Fibroblast of peridontal ligament (primary cell): ENCODE results near the gene AMBRA1.
A peak's percentile ranks its signal among the peaks of the same experiment; 100 is the strongest.

Source experiments
- DNase-seq: peaks from one replicate; pipeline ENCODE4 v3.0.0-alpha.2; 2010; ENCODE audit errors: extremely low read depth

The AMBRA1 gene, protein sequence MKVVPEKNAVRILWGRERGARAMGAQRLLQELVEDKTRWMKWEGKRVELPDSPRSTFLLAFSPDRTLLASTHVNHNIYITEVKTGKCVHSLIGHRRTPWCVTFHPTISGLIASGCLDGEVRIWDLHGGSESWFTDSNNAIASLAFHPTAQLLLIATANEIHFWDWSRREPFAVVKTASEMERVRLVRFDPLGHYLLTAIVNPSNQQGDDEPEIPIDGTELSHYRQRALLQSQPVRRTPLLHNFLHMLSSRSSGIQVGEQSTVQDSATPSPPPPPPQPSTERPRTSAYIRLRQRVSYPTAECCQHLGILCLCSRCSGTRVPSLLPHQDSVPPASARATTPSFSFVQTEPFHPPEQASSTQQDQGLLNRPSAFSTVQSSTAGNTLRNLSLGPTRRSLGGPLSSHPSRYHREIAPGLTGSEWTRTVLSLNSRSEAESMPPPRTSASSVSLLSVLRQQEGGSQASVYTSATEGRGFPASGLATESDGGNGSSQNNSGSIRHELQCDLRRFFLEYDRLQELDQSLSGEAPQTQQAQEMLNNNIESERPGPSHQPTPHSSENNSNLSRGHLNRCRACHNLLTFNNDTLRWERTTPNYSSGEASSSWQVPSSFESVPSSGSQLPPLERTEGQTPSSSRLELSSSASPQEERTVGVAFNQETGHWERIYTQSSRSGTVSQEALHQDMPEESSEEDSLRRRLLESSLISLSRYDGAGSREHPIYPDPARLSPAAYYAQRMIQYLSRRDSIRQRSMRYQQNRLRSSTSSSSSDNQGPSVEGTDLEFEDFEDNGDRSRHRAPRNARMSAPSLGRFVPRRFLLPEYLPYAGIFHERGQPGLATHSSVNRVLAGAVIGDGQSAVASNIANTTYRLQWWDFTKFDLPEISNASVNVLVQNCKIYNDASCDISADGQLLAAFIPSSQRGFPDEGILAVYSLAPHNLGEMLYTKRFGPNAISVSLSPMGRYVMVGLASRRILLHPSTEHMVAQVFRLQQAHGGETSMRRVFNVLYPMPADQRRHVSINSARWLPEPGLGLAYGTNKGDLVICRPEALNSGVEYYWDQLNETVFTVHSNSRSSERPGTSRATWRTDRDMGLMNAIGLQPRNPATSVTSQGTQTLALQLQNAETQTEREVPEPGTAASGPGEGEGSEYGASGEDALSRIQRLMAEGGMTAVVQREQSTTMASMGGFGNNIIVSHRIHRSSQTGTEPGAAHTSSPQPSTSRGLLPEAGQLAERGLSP (N-terminal part only)

DNA sequence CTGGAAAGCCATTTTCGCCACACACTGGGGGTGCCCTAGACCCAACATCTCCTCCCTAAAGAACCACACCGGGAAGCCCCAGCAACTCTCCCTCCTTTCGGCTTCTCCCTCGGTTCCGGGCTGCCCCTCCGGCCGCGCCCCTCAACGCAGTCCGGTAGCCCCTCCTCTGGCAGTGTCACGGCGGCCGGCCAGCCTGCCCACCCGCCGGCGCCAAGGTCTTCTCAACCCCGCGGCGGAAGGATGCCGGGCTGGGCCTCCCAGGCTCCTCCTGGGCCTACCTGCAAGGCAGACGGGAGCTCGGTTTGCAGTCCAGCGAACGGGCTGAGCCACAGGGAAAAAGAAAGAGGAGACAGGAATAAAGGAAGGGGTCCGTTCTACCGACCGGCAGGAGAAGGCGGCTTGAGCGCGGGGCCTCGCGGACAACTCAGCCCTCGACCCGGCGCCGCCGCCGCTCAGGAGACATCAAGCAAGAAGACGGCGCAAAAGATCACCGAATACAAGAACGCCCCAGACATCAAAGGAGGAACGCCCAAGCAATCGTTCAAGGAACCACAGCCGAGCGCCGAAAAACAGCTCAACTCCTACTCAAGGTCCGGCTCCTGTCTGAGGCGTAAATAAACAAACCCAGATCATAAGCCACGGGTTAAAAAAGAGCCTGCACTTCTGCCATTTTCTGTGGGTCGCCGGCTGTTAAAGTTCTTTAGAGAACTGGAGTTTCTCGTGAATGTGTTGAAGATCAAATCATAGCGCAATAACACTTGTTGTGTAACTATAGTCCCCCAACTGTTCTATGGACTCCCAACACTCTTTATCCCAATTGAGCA lies at the start of gene AMBRA1:
AMBRA1 (minus strand) TSS at position 474 of the 824 bp plus-strand sequence. CDS start 45,643 bp downstream, outside the sequence.
- peak; percentile 95 for DNase-seq

DNA sequence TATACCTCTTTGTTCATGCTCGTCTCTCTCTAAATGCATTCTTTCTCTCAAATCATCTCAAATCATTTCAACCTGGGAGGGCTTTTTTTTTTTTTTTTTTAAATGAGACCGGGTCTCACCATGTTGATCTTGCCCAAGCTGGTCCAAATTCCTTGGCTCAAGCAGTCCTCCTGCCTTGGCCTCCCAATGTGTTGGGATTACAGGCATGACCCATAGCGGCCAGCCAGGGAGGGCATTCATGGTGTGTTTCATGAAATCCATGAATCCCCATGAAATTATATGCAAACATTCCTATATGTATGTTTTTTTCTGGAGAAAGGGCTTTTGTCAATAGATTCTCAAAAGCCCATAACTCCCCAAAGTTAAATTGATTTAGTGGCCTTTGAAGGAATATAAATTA lies 49.7 kb upstream of the AMBRA1 start:
- DNase-seq = no peak

- no peak for DNase-seq
Observed at GRCh38 chr11:46642627-46643335, 49.0 kb upstream of the AMBRA1 start.

DNA sequence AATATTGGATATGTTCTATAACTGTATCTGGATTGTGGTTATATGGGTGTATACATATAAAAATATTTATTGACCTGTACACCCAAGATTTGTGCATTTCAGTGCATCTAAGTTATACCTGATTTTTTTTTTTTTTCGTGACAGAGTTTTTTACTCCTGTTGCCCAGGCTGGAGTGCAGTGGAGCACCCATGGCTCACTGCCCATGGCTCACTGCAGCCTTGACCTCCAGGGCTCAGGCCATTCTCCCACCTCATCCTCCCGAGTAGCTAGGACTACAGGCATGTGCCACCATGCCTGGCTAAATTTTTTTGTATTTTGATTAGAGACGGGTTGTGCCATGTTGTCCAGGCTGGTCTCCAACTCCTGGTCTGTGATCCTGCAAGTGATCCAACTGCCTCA lies 47.8 kb upstream of the AMBRA1 start:
- DNase-seq = no peak

- no peak for DNase-seq
Observed at GRCh38 chr11:46640036-46640788, 46.4 kb upstream of the AMBRA1 start.

- DNase-seq = no peak
Observed at GRCh38 chr11:46639197-46639839, 45.5 kb upstream of the AMBRA1 start.

- no peak for DNase-seq
Observed at GRCh38 chr11:46637546-46637945, 43.7 kb upstream of the AMBRA1 start.

DNA sequence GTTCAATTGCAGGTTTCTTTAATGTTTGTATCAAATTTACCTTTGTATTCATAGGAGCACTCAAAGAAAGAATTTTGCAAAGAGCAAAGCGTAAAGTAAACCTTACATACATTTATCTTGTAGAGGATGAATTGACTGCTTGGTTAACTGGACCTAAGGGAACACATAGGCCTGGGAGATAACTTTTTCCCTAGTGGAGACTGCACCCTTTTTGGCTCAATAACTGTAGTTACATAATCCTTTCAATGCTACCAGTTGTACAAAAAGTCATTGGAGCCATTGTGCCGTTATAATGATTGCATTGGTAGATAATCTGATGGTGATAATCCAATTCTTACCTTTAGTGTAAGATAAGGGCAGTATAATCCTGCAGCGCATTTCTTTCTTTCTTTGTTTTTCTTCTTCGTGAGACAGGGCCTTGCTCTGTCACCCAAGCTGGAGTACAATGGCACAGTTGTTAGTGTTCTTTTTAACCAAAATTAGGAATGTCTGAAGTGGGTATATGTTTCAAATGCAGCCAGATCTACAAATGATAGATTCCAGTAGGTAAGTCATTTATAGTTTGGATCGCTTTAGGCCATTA lies 41.8 kb upstream of the AMBRA1 start:
- no peak for DNase-seq

DNA sequence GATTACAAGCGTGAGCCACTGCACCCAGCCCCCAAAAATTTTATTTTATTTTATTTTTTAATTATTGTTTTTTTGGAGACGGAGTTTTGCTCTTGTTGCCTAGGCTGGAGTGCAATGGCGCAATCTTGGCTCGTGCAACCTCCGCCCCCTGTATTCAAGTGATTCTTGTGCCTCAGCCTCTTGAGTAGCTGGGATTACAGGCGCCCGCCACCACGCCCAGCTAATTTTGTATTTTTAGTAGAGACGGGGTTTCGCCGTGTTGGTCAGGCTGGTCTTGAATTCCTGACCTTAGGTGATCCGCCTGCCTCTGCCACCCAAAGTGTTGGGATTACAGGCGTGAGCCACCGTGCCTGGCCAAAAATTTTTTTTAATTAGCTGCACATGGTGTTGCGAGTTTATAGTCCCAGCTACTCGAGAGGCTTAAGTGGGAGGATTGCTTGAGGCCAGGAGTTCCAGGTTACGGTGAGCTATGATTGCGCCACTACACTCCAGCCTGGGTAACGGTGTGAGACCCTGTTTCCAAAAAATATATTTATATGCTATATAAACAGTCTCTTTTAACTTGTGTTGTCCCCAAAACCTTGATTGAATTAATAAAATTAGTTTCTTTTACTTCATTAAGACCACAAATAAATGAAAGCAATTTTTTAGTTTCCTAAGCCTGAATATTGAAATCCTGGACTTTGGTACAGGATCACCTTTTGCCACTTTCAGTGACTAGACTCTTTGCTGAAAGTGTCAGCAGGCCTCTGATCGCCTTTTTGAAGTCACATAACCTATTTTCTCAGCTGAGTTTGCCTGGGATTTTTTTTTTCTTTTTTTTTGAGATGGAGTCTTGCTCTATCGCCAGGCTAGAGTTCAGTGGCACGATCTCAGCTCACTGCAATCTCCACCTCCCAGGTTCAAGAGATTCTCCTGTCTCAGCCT lies 39.7 kb upstream of the AMBRA1 start:
- no peak for DNase-seq

DNA sequence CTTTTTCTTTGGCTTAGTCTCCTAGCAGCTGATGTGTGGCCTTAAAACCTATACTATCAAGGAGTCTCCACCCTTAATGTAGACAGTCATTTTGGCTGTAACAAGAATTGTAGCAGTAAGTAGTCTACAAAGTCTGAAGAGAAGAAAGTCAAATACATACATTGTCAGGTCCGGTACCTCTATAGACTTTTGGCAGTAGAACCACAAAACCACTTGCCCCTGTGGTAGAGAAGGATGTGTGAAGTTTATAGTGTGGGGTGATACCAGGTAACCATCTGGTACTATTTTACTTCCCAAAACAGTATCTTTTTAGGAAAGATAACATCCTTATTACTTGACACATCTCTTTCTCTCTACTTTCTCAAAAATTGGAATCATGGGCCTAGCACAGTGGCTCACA lies 38.7 kb upstream of the AMBRA1 start:
- DNase-seq = no peak

DNA sequence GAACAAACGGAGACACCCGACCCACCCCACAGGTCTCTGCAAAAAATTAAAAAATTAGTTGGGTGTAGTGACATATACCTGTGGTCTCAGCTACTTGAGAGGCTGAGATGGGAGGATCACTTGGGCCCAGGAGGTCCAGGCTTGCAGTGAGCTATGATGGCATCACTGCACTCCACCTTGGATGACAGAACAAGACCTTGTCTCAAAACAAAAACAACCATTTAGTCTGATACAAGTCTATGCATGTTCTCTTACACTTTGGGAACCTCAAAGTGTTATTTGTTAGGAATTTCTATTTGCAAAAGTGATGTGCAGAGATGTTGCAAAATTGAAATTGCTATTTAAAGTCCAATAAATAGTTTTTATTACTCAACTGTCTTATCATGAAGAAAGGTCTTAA lies 37.9 kb upstream of the AMBRA1 start:
- DNase-seq = no peak

DNA sequence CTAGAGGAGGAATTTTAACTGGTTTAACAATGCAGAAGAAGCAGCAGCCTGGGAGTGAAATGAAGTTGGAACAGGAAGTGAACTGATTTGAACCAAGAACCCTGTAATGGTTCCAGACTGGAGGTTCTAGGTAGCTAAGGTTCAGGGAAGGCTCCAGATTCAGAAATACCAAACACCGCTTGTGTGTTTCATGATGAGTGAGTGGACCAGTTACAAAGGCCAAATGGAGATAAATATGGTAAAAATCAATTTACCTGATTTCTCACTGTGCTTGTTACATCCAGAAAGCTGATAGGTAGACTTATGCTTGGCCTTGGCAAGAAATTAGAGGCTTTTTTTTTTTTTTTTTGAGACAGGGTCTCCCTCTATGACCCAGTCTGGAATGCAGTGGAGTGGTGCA lies 36.4 kb upstream of the AMBRA1 start:
- no peak for DNase-seq

DNA sequence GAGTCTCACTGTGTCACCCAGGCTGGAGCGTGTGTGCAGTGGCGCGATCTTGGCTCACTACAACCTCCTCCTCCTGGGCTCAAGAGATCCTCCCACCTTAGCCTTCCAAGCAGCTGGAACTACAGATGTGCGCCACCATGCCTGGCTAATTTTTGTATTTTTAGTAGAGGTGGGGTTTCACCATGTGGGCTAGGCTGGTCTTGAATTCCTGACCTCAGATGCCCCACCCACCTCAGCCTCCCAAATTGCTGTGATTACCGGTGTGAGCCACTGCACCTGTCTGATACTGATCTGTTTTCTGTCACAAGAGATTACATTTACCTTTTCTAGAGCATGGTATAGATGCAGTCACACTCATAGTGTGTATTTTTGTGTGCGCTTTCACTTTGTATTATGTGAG lies 35.1 kb upstream of the AMBRA1 start:
- no peak for DNase-seq

DNA sequence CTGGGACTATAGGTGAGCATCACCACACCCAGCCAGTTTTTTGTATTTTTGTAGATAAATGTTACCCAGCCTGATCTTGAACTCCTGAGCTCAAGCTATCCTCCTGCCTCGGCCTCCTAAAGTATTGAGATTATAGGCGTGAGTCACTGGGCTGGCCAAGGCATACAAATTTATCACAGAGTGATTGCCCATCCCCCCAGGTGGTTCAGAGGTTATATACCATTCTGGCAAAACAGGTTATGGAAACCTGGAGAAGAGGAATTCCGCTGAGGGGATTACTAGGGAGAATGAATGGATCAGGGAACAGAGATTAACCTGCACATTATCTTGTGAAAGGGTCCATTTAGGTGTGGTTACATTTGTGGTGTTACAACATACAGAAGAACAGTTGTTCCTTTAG lies 31.6 kb upstream of the AMBRA1 start:
- no peak for DNase-seq

GRCh38 chr11:46618837-46619236 lies 25.0 kb upstream of the AMBRA1 start:
- DNase-seq = no peak

- no peak for DNase-seq
Observed at GRCh38 chr11:46617972-46618314, 24.1 kb upstream of the AMBRA1 start.

- peak; percentile 88 for DNase-seq
Observed at GRCh38 chr11:46617134-46617971, 23.5 kb upstream of the AMBRA1 start, which contains the start of the genes ATG13 and HARBI1. ATG13 (plus strand) TSS chr11:46617553; CDS start chr11:46644292, 26,739 bp downstream. HARBI1 (minus strand) TSS chr11:46617227; CDS start chr11:46616237, 990 bp downstream.
